Transverse colon (tissue), 4 donors: ENCODE data around the gene TMEM53. TPM values are rescaled to one million over a fixed set of nuclear protein-coding genes. Genes with fewer than 3 reads are reported as not detected.

Experiments
- DNase-seq: peaks from one replicate; pipeline ENCODE4 v3.0.0-alpha.2; 2019
- H3K27ac ChIP-seq, 4 donors: fragments of 200-600 bp; sonication (generic); 2 replicates each; pipeline ENCODE4 v1.5.1; 2016 to 2018; ENCODE audit warnings: inconsistent platforms in 4 of 4
- H3K27me3 ChIP-seq: fragments of 200-600 bp; sonication (generic); 2 replicates; pipeline ENCODE4 v1.5.1; 2017; ENCODE audit warnings: inconsistent platforms
- H3K36me3 ChIP-seq, 4 donors: fragments of 200-600 bp; sonication (generic); 2 replicates each; pipeline ENCODE4 v1.5.1; 2017 to 2019; ENCODE audit warnings: inconsistent platforms in 4 of 4
- H3K4me1 ChIP-seq, 4 donors: fragments of 200-600 bp; sonication (generic); 2 replicates each; pipeline ENCODE4 v1.5.1; 2017 to 2020; ENCODE audit warnings: inconsistent platforms in 4 of 4
- H3K4me3 ChIP-seq, 4 donors: fragments of 200-600 bp; sonication (generic); 1 replicate in 1 of 4; 2 replicates in 3 of 4; pipeline versions ENCODE4 v1.5.1 to v1.6.1; 2017 to 2019; ENCODE audit warnings: inconsistent platforms in 4 of 4
- H3K9me3 ChIP-seq, 2 donors: fragments of 200-600 bp; sonication (generic); 2 replicates each; pipeline ENCODE4 v1.5.1; 2017 to 2019; ENCODE audit warnings: inconsistent platforms in 2 of 2
- CTCF ChIP-seq, 5 experiments: fragments of 200-600 bp in 3 of 5; fragments of 450-650 bp in 2 of 5; sonication (generic) in 3 of 5; IDR thresholded peaks; 1 replicate in 2 of 5; 2 replicates in 3 of 5; pipeline ENCODE4 v1.5.1; 2016 to 2017; ENCODE audit warnings: antibody characterized with exemption in 5 of 5, inconsistent platforms in 3 of 5, mild to moderate bottlenecking in 2 of 5, moderate library complexity in 1 of 5
- EP300 ChIP-seq: sonication (generic); formaldehyde crosslinking; IDR thresholded peaks from one replicate; pipeline ENCODE4 v1.6.1; 2017; ENCODE audit warnings: antibody characterized with exemption, low read depth
- POLR2A ChIP-seq: fragments of 450-650 bp; IDR thresholded peaks from one replicate; pipeline ENCODE4 v1.6.1; 2016; ENCODE audit warnings: antibody characterized with exemption, mild to moderate bottlenecking, moderate library complexity
- POLR2AphosphoS5 ChIP-seq, 3 donors: sonication (generic); formaldehyde crosslinking; IDR thresholded peaks; one replicate each; pipeline ENCODE4 v1.6.1; 2016; ENCODE audit warnings: antibody characterized with exemption in 3 of 3
- WGBS, 2 donors: methylation state at CpG; one replicate each; pipeline ENCODE4 v1.1.5; 2018; ENCODE audit warnings: low coverage in 1 of 2; 5-methylcytosine and 5-hydroxymethylcytosine counted together
- in situ Hi-C, 4 donors: fragments of 200-750 bp; cut with MboI; loops; one replicate each; pipeline versions ENCODE4 v1.15.0 to v1.15.1; 2017; ENCODE audit warnings: low sequenced_read_pairs in 3 of 4, low pct_ligation_motif_present in 1 of 4, low pct_unique_long_range_greater_than_20kb in 1 of 4
- intact Hi-C: fragments of 100-400 bp; cut with DNase I; formaldehyde crosslinking; loops from one replicate; pipeline ENCODE4 v1.15.1; 2023; ENCODE audit warnings: low total_unique reads
- total RNA-seq, 4 donors: library from RNA; depleted of rRNA; stranded (reverse); fragments of >200 nt; gene quantifications; one replicate each; pipeline ENCODE4 v1.1.0, GENCODE V29; 2016

Gene TMEM53
- total RNA-seq, 4 donors from 2014 or later, result 14.2 to 40.8 (median 22.9) TPM

GRCh38 chr1:44696101-44696500, 21.8 kb upstream of the TMEM53 start:
- intact Hi-C loops, result no loop called here
- Histone ChIP-seq H3K36me3 (no peaks in the 10 kb centered on the region), H3K9me3 (no peaks in the 10 kb centered on the region), H3K4me3 (no peak overlapping the region), H3K4me1 (no peaks in the 10 kb centered on the region), H3K27me3 (no peaks in the 10 kb centered on the region), H3K27ac (no peak overlapping the region)
- in situ Hi-C loops, result no loop called here
- no peak for TF ChIP-seq CTCF (IDR thresholded peaks at IDR 0.05)
- TF ChIP-seq EP300, result no peak
- no peak for TF ChIP-seq POLR2AphosphoS5 (IDR thresholded peaks at IDR 0.05)
- TF ChIP-seq POLR2A, result no peak
- WGBS, 2 donors, result 81 to 90% methylated on average over 2 to 3 of the region's 3 CpGs
- no peak for DNase-seq

- intact Hi-C loops, result no loop called here
- in situ Hi-C loops, result no loop called here
- H3K4me3 ChIP-seq, result no peak overlapping the region
- H3K4me1 ChIP-seq, result no peaks in the 10 kb centered on the region
- no peak overlapping the region for H3K27ac ChIP-seq
- H3K36me3 ChIP-seq, result no peaks in the 10 kb centered on the region
- 83 to 90% methylated on average over 4 of the region's 4 CpGs for WGBS, 2 donors
- TF ChIP-seq POLR2AphosphoS5 (IDR thresholded peaks at IDR 0.05) (no peak), CTCF (IDR thresholded peaks at IDR 0.05) (no peak), POLR2A (no peak), EP300 (no peak)
- no peaks in the 10 kb centered on the region for H3K9me3 ChIP-seq
- H3K27me3 ChIP-seq, result no peaks in the 10 kb centered on the region
- no peak for DNase-seq
Observed at GRCh38 chr1:44695671-44696070, 21.4 kb upstream of the TMEM53 start.

GRCh38 chr1:44694863-44695478, 20.7 kb upstream of the TMEM53 start:
- in situ Hi-C loops (no loop called here), intact Hi-C loops (no loop called here)
- no peak for DNase-seq
- Histone ChIP-seq H3K27ac (no peak overlapping the region), H3K27me3 (no peaks in the 10 kb centered on the region), H3K36me3 (no peaks in the 10 kb centered on the region), H3K9me3 (no peaks in the 10 kb centered on the region), H3K4me1 (no peaks in the 10 kb centered on the region), H3K4me3 (no peak overlapping the region)
- WGBS, 2 donors, result 87 to 100% methylated on average over 3 to 7 of the region's 7 CpGs
- TF ChIP-seq CTCF (IDR thresholded peaks at IDR 0.05) (no peak), POLR2A (no peak), POLR2AphosphoS5 (IDR thresholded peaks at IDR 0.05) (no peak), EP300 (no peak)

- no peak for DNase-seq
- no peak overlapping the region for H3K27ac ChIP-seq
- no peak overlapping the region for H3K4me3 ChIP-seq
- TF ChIP-seq EP300, result no peak
- TF ChIP-seq POLR2AphosphoS5 (IDR thresholded peaks at IDR 0.05), result no peak
- no peak for TF ChIP-seq CTCF (IDR thresholded peaks at IDR 0.05)
- TF ChIP-seq POLR2A, result no peak
- 93 to 98% methylated on average over 3 of the region's 3 CpGs for WGBS, 2 donors
- in situ Hi-C loops, result no loop called here
- H3K27me3 ChIP-seq, result no peaks in the 10 kb centered on the region
- no peaks in the 10 kb centered on the region for H3K4me1 ChIP-seq
- no peaks in the 10 kb centered on the region for H3K36me3 ChIP-seq
- intact Hi-C loops, result no loop called here
- H3K9me3 ChIP-seq, result no peaks in the 10 kb centered on the region
Observed at GRCh38 chr1:44693900-44694299, 19.6 kb upstream of the TMEM53 start.
